IPS-NIHi7 (cell line): Measurements from ENCODE around the gene IL25.
"Not testable (repeated sequence)": the region's sequence is repeated elsewhere in the genome, so short reads cannot be mapped to it uniquely, and the experiment has no call there.

Experiments used
- DNase-seq: peaks from one replicate; pipeline ENCODE4 v3.0.0; 2012; ENCODE audit warnings: mixed read lengths; ENCODE audit errors: extremely low spot score

IL25 gene

GRCh38 chr14:23375527-23376251 is 3.1 kb downstream of the IL25 start:
- DNase-seq: no peak

- peak; percentile 68 for DNase-seq
Measured at GRCh38 chr14:23376482-23377197, 4.0 kb downstream of the IL25 start, which contains the start of gene CMTM5. TSS of gene CMTM5 (plus strand) at chr14:23377046. CDS start at chr14:23377252, 206 bp downstream.

GRCh38 chr14:23377198-23377550 is 4.6 kb downstream of the IL25 start:
- no peak for DNase-seq

- DNase-seq: no peak
Measured at GRCh38 chr14:23377573-23378563, 5.3 kb downstream of the IL25 start.

- DNase-seq: no peak
Measured at GRCh38 chr14:23378612-23379220, 6.1 kb downstream of the IL25 start.

- DNase-seq: peak; percentile 86
Measured at GRCh38 chr14:23379366-23380196, 7.0 kb downstream of the IL25 start.

- DNase-seq: no peak
Measured at GRCh38 chr14:23380197-23380914, 7.7 kb downstream of the IL25 start.

- DNase-seq: no peak
Measured at GRCh38 chr14:23380976-23381375, 8.4 kb downstream of the IL25 start.

- no peak for DNase-seq
Measured at GRCh38 chr14:23381871-23382270, 9.3 kb downstream of the IL25 start.

- DNase-seq: no peak
Measured at GRCh38 chr14:23382276-23382675, 9.7 kb downstream of the IL25 start.

GRCh38 chr14:23382731-23383440 is 10.3 kb downstream of the IL25 start:
- DNase-seq: no peak

- no peak for DNase-seq
Measured at GRCh38 chr14:23384364-23385080, 11.9 kb downstream of the IL25 start.

GRCh38 chr14:23385244-23385641 is 12.6 kb downstream of the IL25 start:
- DNase-seq: no peak

- no peak for DNase-seq
Measured at GRCh38 chr14:23385642-23386265, 13.1 kb downstream of the IL25 start.

GRCh38 chr14:23386266-23386657 is 13.7 kb downstream of the IL25 start:
- not testable (repeated sequence) for DNase-seq

- no peak for DNase-seq
Measured at GRCh38 chr14:23386999-23387398, 14.4 kb downstream of the IL25 start.

GRCh38 chr14:23387916-23388882 is 15.6 kb downstream of the IL25 start:
- no peak for DNase-seq
